K562 (cell line): ENCODE measurements around the gene TNFSF11. TPM values are rescaled to one million over a fixed set of nuclear protein-coding genes. Genes with fewer than 3 reads are reported as not detected.

Source experiments
- ATAC-seq: fragments of 200-7000 bp; cut with Tn5 transposase; 3 replicates; pipeline ENCODE4 v1.9.1; 2020; ENCODE audit warnings: moderate library complexity
- BruUV-seq: library from RNA; stranded (reverse); fragments of 400-500 nt; replicated peaks from 2 replicates; lab custom pipeline; 2021; lab: Mats Ljungman, UMichigan
- CTCF ChIA-PET: fragments of 300-600 bp; formaldehyde crosslinking; extraction: SDS; loops from one replicate; lab custom pipeline; 2021; ENCODE audit warnings: low intra/inter-chr PET ratio; lab: Yijun Ruan, JAX
- POLR2A ChIA-PET: fragments of 300-600, 350-650 bp; sonication (Branson Sonifier 250); formaldehyde crosslinking; extraction: SDS; loops from one replicate; lab custom pipeline; 2021; ENCODE audit warnings: antibody characterized with exemption, inconsistent platforms; lab: Yijun Ruan, JAX
- DNase-seq, 4 experiments: peaks; one replicate each; pipeline versions ENCODE4 v3.0.0 to v3.0.0-alpha.2; 2011 to 2018; ENCODE audit warnings: low spot score in 3 of 4, mixed read lengths in 3 of 4; ENCODE audit errors: extremely low read depth in 1 of 4
- FAIRE-seq: peaks from 2 replicates; lab custom pipeline; 2011; peaks lifted over from hg19 to GRCh38; lab: Jason Lieb, UNC
- H2AFZ ChIP-seq: 2 replicates; pipeline ENCODE4 v1.6.0; 2011; ENCODE audit warnings: low read depth, low read length, control low read depth, inconsistent platforms
- H3K27ac ChIP-seq: fragments of 200-600 bp; 3 replicates; pipeline ENCODE4 v1.8.0; 2011; ENCODE audit warnings: low read depth, mild to moderate bottlenecking, control low read depth, inconsistent platforms, low read length, moderate library complexity, mixed read lengths; ENCODE audit errors: extremely low read depth
- H3K27me3 ChIP-seq, 2 experiments: fragments of 300-600 bp in 1 of 2; 2 replicates in 1 of 2; 3 replicates in 1 of 2; pipeline versions ENCODE4 v1.6.0 to v1.8.0; 2011; ENCODE audit warnings: inconsistent platforms in 2 of 2, low read length in 2 of 2, mild to moderate bottlenecking in 1 of 2, mixed read lengths in 1 of 2, moderate library complexity in 1 of 2; ENCODE audit not compliant: control insufficient read depth in 2 of 2, insufficient read depth in 2 of 2
- H3K36me3 ChIP-seq: fragments of 300-600 bp; 3 replicates; pipeline ENCODE4 v1.8.0; 2011; ENCODE audit warnings: mild to moderate bottlenecking, low read length, inconsistent platforms; ENCODE audit not compliant: control insufficient read depth, insufficient read depth
- H3K4me1 ChIP-seq, 2 experiments: fragments of 200-600 bp in 1 of 2; replicated peaks in 1 of 2; 2 replicates in 1 of 2; 3 replicates in 1 of 2; pipeline versions ENCODE4 v1.5.1 to v1.8.0; 2011; ENCODE audit warnings: inconsistent platforms in 2 of 2, low read length in 2 of 2, mild to moderate bottlenecking in 1 of 2, mixed read lengths in 1 of 2, moderate library complexity in 1 of 2; ENCODE audit not compliant: control insufficient read depth in 2 of 2, insufficient read depth in 2 of 2
- H3K4me2 ChIP-seq: 2 replicates; pipeline ENCODE4 v1.6.1; 2011; ENCODE audit warnings: low read length, control low read depth, inconsistent platforms, mixed read lengths; ENCODE audit not compliant: insufficient read depth
- H3K4me3 ChIP-seq: fragments of 200-600 bp; sonication (generic), shearing (Covaris generic); 2 replicates; pipeline ENCODE4 v1.5.1; 2016; ENCODE audit warnings: control low read depth, inconsistent platforms
- H3K79me2 ChIP-seq: fragments of 200-600 bp; 3 replicates; pipeline ENCODE4 v1.8.0; 2011; ENCODE audit warnings: low read length, inconsistent platforms; ENCODE audit not compliant: control insufficient read depth, insufficient read depth
- H3K9ac ChIP-seq, 2 experiments: 2 replicates each; pipeline versions ENCODE4 v1.6.0 to v1.6.1; 2011; ENCODE audit warnings: low read depth in 2 of 2, low read length in 2 of 2, control low read depth in 1 of 2, inconsistent platforms in 1 of 2, mild to moderate bottlenecking in 1 of 2, mixed read lengths in 1 of 2; ENCODE audit not compliant: insufficient read depth in 1 of 2
- H3K9me1 ChIP-seq: one replicate; pipeline ENCODE4 v1.6.0; 2011; ENCODE audit warnings: inconsistent platforms, mild to moderate bottlenecking, low read length, moderate library complexity; ENCODE audit not compliant: control insufficient read depth, insufficient read depth
- H3K9me3 ChIP-seq: replicated peaks from 2 replicates; pipeline ENCODE4 v1.5.1; 2011; ENCODE audit warnings: low read depth, low read length, inconsistent platforms; ENCODE audit not compliant: control insufficient read depth, insufficient read depth
- H4K20me1 ChIP-seq: replicated peaks from 2 replicates; pipeline ENCODE4 v1.6.1; 2011; ENCODE audit warnings: low read length, inconsistent platforms, mixed read lengths; ENCODE audit not compliant: control insufficient read depth, insufficient read depth
- CHCHD3 ChIP-seq: fragments of 250-450 bp; sonication (Bioruptor Pico); IDR thresholded peaks from 2 replicates; pipeline ENCODE4 v2.1.2; 2022; ENCODE audit warnings: mild to moderate bottlenecking
- GTF2A2 ChIP-seq: IDR thresholded peaks from 2 replicates; pipeline ENCODE4 v1.6.1; 2016; ENCODE audit warnings: mild to moderate bottlenecking, missing genetic modification characterization, missing compliant biosample characterization
- NCOA4 ChIP-seq: fragments of 450-650 bp; IDR thresholded peaks from 2 replicates; pipeline ENCODE4 v1.6.1; 2018; ENCODE audit warnings: mild to moderate bottlenecking; ENCODE audit not compliant: partially characterized antibody
- YBX1 ChIP-seq: fragments of 450-650 bp; IDR thresholded peaks from 2 replicates; pipeline ENCODE4 v1.7.1; 2016; ENCODE audit warnings: mild to moderate bottlenecking
- in situ Hi-C: fragments of 300-500 bp; cut with MboI; formaldehyde crosslinking; loops from 4 replicates; pipeline ENCODE4 v1.15.0; 2018; ENCODE audit warnings: inconsistent platforms, mixed read lengths
- intact Hi-C: fragments of 100-400 bp; cut with micrococcal nuclease; formaldehyde crosslinking; loops from 2 replicates; pipeline ENCODE4 v1.14.2; 2022
- polyA plus RNA-seq, 8 experiments: library from polyadenylated mRNA; depleted of rRNA in 4 of 8; stranded (reverse) in 5 of 8; unstranded in 3 of 8; fragments of >200 nt; fragmentation: Nextera tagmentation in 2 of 8; fragmentation: Illumina TruSeq in 1 of 8; extraction: Ambion mirVana in 2 of 8; extraction: Trizol in 1 of 8; gene quantifications; 2 replicates each; pipeline versions ENCODE4 v1.2.1 to v1.2.3, GENCODE V29; 2011 to 2014; ENCODE audit warnings: inconsistent platforms in 1 of 8, missing spikeins in 1 of 8
- total RNA-seq, 7 experiments: library from RNA; depleted of rRNA in 6 of 7; stranded (reverse); fragments of >200 nt in 6 of 7; fragmentation: Illumina TruSeq in 2 of 7; extraction: Trizol in 2 of 7; gene quantifications; 2 replicates each; pipeline versions ENCODE4 v1.2.1 to v1.2.3, GENCODE V29; 2011 to 2021; ENCODE audit warnings: low replicate concordance in 1 of 7
- TF ChIP-seq, protein P1 (sequence below): IDR thresholded peaks from 3 replicates; pipeline ENCODE4 v1.6.1; 2011; ENCODE audit warnings: borderline replicate concordance, mild to moderate bottlenecking, moderate library complexity; ENCODE audit not compliant: insufficient read length; ENCODE audit errors: extremely low read depth
- TF ChIP-seq, protein P2 (sequence below): fragments of 250-450 bp; sonication (Bioruptor Pico); IDR thresholded peaks from 2 replicates; pipeline ENCODE4 v1.4.0; 2020; ENCODE audit warnings: mild to moderate bottlenecking

The TNFSF11 gene
- total and polyA plus RNA-seq, 9 of the 15 experiments (the other 6 are each of a cell fraction or from before 2014, with no cell fraction given): not detected

DNA sequence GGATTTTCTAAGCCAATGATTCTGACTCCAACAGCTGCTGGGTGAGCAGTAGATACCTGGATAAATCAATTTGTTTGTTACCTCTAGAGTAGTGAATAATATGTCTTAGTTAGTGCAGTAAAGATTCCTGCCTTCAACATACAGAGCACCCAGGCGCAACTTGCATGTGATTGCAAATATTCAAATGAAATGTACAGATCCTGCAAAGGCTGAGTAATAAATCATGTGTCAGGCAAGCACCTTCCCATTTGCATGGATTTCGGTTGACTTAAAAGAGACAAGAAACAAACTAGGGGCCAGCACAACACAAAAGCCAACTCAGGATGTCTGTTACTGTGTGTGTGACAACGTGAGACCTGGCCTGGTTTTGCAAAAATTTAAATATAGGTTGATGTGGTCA, 79.7 kb downstream of the TNFSF11 start (continued):
- TF ChIP-seq, protein P1, sequence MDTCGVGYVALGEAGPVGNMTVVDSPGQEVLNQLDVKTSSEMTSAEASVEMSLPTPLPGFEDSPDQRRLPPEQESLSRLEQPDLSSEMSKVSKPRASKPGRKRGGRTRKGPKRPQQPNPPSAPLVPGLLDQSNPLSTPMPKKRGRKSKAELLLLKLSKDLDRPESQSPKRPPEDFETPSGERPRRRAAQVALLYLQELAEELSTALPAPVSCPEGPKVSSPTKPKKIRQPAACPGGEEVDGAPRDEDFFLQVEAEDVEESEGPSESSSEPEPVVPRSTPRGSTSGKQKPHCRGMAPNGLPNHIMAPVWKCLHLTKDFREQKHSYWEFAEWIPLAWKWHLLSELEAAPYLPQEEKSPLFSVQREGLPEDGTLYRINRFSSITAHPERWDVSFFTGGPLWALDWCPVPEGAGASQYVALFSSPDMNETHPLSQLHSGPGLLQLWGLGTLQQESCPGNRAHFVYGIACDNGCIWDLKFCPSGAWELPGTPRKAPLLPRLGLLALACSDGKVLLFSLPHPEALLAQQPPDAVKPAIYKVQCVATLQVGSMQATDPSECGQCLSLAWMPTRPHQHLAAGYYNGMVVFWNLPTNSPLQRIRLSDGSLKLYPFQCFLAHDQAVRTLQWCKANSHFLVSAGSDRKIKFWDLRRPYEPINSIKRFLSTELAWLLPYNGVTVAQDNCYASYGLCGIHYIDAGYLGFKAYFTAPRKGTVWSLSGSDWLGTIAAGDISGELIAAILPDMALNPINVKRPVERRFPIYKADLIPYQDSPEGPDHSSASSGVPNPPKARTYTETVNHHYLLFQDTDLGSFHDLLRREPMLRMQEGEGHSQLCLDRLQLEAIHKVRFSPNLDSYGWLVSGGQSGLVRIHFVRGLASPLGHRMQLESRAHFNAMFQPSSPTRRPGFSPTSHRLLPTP: no peak
- TF ChIP-seq YBX1: no peak

DNA sequence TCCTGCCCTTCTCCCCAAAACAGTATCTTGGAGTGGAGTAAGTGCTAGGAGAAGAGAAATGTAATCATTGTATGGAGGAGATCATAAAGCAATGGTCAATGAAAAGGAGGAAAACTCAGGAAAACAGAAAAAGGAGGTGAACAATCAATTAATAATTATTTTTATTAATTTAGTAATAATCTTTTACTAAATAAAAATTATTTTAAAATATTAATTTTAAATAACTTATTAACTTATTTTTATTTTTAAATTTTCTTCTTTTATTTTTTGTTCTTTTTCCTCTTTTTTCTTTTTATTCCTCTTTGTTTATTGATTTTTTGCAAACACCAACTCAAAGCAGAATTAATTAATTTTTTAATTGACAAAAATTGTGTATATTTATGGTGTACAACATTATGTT, 80.3 kb downstream of the TNFSF11 start:
- no peaks in the 10 kb centered on the region for H3K9me3 ChIP-seq
- no peaks in the 10 kb centered on the region for H3K27me3 ChIP-seq
- intact Hi-C loops (no loop called here), in situ Hi-C loops (no loop called here)
- no TSS peak for BruUV-seq
- H3K4me2 ChIP-seq: no peak overlapping the region
- POLR2A ChIA-PET: no interaction called here
- CTCF ChIA-PET: no interaction called here
- no peak for ATAC-seq
- no peak for DNase-seq
- H3K27ac ChIP-seq: no peak overlapping the region
- no peaks in the 10 kb centered on the region for H3K36me3 ChIP-seq
- no peak overlapping the region for H2AFZ ChIP-seq
- no peak for FAIRE-seq
- no peaks in the 10 kb centered on the region for H3K4me1 ChIP-seq
- H3K79me2 ChIP-seq: no peaks in the 10 kb centered on the region
- no peaks in the 10 kb centered on the region for H4K20me1 ChIP-seq
- no peak overlapping the region for H3K9ac ChIP-seq
- TF ChIP-seq, protein P2, sequence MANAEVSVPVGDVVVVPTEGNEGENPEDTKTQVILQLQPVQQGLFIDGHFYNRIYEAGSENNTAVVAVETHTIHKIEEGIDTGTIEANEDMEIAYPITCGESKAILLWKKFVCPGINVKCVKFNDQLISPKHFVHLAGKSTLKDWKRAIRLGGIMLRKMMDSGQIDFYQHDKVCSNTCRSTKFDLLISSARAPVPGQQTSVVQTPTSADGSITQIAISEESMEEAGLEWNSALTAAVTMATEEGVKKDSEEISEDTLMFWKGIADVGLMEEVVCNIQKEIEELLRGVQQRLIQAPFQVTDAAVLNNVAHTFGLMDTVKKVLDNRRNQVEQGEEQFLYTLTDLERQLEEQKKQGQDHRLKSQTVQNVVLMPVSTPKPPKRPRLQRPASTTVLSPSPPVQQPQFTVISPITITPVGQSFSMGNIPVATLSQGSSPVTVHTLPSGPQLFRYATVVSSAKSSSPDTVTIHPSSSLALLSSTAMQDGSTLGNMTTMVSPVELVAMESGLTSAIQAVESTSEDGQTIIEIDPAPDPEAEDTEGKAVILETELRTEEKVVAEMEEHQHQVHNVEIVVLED: no peak
- no peak for TF ChIP-seq NCOA4
- TF ChIP-seq GTF2A2 (tag): no peak
- no peak for TF ChIP-seq CHCHD3
- H3K9me1 ChIP-seq: no peaks in the 10 kb centered on the region
- H3K4me3 ChIP-seq: no peak overlapping the region
